Body of pancreas (tissue), 4 donors: ENCODE results near the gene ASTN2. TPM values are rescaled to one million over a fixed set of nuclear protein-coding genes. Genes with fewer than 3 reads are reported as not detected.

Experiments used
- ATAC-seq: fragments of 150-250 bp; one replicate; pipeline ENCODE4 v1.9.1; 2016
- DNase-seq, 4 donors: peaks; one replicate each; pipeline ENCODE4 v3.0.0-alpha.2; 2019
- H3K27ac ChIP-seq, 4 donors: fragments of 200-600 bp; sonication (generic); 1 replicate in 3 of 4; 2 replicates in 1 of 4; pipeline versions ENCODE4 v1.5.1 to v1.6.1; 2016 to 2019; ENCODE audit warnings: mild to moderate bottlenecking in 1 of 4, mixed read lengths in 1 of 4, moderate library complexity in 1 of 4
- H3K27me3 ChIP-seq, 2 donors: fragments of 200-600 bp; sonication (generic); one replicate each; pipeline ENCODE4 v1.6.0; 2016; ENCODE audit warnings: mild to moderate bottlenecking in 1 of 2
- H3K36me3 ChIP-seq, 2 donors: fragments of 200-600 bp; sonication (generic); replicated peaks in 1 of 2; 2 replicates each; pipeline ENCODE4 v1.5.1; 2016; ENCODE audit warnings: low read depth in 2 of 2; ENCODE audit not compliant: insufficient read depth in 1 of 2
- H3K4me1 ChIP-seq: fragments of 200-600 bp; sonication (generic); one replicate; pipeline ENCODE4 v1.6.0; 2016
- H3K4me3 ChIP-seq, 2 donors: fragments of 200-600 bp; sonication (generic); 1 replicate in 1 of 2; 2 replicates in 1 of 2; pipeline ENCODE4 v1.5.1; 2016 to 2019
- H3K9me3 ChIP-seq, 3 donors: fragments of 200-600 bp; sonication (generic); 1 replicate in 2 of 3; 2 replicates in 1 of 3; pipeline ENCODE4 v1.5.1; 2016
- CTCF ChIP-seq, 7 experiments: fragments of 450-650 bp in 4 of 7; fragments of 200-600 bp in 3 of 7; sonication (generic) in 3 of 7; IDR thresholded peaks; one replicate each; pipeline ENCODE4 v1.5.1; 2016 to 2019; ENCODE audit warnings: antibody characterized with exemption in 7 of 7
- POLR2A ChIP-seq, 3 donors: fragments of 450-650 bp; IDR thresholded peaks; one replicate each; pipeline ENCODE4 v1.6.1; 2016; ENCODE audit warnings: antibody characterized with exemption in 3 of 3, mild to moderate bottlenecking in 2 of 3
- WGBS, 2 donors: methylation state at CpG; one replicate each; pipeline ENCODE4 v1.1.5; 2017; 5-methylcytosine and 5-hydroxymethylcytosine counted together
- intact Hi-C: fragments of 100-400 bp; cut with DNase I; formaldehyde crosslinking; loops from one replicate; pipeline ENCODE4 v1.15.1; 2023
- total RNA-seq, 2 donors: library from RNA; depleted of rRNA; stranded (reverse); fragments of >200 nt; gene quantifications; one replicate each; pipeline ENCODE4 v1.1.0, GENCODE V29; 2016

ASTN2 gene
- total RNA-seq, 2 donors from 2014 or later: 8.2 to 9.6 TPM

DNA sequence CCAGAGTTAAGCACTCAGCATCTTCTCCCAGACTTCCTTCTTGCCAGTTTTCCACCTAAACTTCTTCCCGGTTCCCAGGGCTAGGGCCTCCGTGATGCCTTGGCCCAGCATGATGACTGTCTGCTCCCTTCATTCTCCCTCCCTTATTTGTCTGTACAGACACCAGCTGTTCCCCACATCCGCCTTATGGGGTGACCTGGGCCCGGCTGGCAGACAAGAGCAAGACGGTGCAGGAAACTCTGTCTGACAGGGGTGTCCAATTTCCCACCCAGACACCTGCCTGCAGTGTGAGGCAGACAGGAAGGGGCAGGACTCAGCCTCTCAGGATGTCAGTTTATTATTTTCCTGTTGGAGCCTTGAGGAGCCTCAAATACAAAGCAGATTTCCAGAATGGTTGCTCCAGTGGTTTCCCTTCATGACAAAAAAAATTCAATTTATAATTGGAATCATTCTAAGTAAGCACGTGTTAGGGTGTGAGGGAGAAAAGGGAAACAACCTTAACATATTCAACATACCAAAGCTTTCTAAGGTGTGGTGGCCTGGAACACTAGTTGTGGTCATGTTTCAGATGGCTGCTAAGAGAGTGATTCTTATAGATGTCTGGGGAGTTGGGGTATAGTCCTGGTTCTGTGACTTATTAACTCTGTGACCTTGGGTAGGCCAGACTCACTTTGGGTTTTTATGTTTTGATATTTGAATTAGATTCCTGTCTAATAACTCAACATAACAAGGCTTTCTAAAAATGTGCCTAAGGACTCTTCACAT is 1026.7 kb downstream of the ASTN2 start:
- Histone ChIP-seq H3K27me3 (no peaks in the 10 kb centered on the region), H3K4me3 (no peak overlapping the region), H3K9me3 (no peaks in the 10 kb centered on the region), H3K36me3 (no peaks in the 10 kb centered on the region), H3K27ac (no peak overlapping the region), H3K4me1 (no peaks in the 10 kb centered on the region)
- WGBS, 2 donors: 69 to 77% methylated on average over 6 of the region's 6 CpGs
- DNase-seq: no peak
- ATAC-seq: no peak
- no peak for TF ChIP-seq POLR2A (IDR thresholded peaks at IDR 0.05)
- no peak for TF ChIP-seq CTCF (IDR thresholded peaks at IDR 0.05)
- intact Hi-C loops: no loop called here

DNA sequence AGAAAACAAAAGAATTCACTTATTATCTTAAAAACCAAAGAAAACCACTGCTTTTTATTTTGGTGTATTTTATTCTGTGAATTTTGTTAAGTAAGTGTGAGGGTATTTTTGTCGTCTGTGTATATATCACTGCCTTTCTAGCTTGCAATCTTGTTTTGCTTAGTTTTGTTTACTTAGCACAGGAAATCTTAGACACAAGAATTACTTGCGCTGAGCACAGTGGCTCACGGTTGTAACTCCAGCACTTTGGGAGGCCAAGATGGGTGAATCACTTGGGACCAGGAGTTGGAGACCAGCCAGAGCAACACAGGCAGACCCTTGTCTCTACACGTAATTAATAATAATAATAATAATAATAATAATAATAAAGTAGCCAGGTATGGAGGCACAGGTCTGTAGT is 1030.9 kb downstream of the ASTN2 start:
- no peak for ATAC-seq
- Histone ChIP-seq H3K4me1 (no peaks in the 10 kb centered on the region), H3K27ac (no peak overlapping the region), H3K36me3 (no peaks in the 10 kb centered on the region), H3K27me3 (no peaks in the 10 kb centered on the region), H3K9me3 (no peaks in the 10 kb centered on the region), H3K4me3 (no peak overlapping the region)
- 81 to 84% methylated on average over 4 of the region's 4 CpGs for WGBS, 2 donors
- intact Hi-C loops: no loop called here
- TF ChIP-seq POLR2A (IDR thresholded peaks at IDR 0.05) (no peak), CTCF (IDR thresholded peaks at IDR 0.05) (no peak)
- no peak for DNase-seq

- DNase-seq (no peak), ATAC-seq (no peak)
- H3K9me3 ChIP-seq: no peaks in the 10 kb centered on the region
- H3K36me3 ChIP-seq: no peaks in the 10 kb centered on the region
- H3K4me3 ChIP-seq: no peak overlapping the region
- no peaks in the 10 kb centered on the region for H3K4me1 ChIP-seq
- 83 to 84% methylated on average over 5 of the region's 5 CpGs for WGBS, 2 donors
- no peaks in the 10 kb centered on the region for H3K27me3 ChIP-seq
- no peak overlapping the region for H3K27ac ChIP-seq
- intact Hi-C loops: no loop called here
- no peak for TF ChIP-seq POLR2A (IDR thresholded peaks at IDR 0.05)
- no peak for TF ChIP-seq CTCF (IDR thresholded peaks at IDR 0.05)
Observed at GRCh38 chr9:116383133-116383532, 1031.7 kb downstream of the ASTN2 start.

GRCh38 chr9:116382053-116382452 is 1032.8 kb downstream of the ASTN2 start:
- Histone ChIP-seq H3K4me3 (no peak overlapping the region), H3K36me3 (no peaks in the 10 kb centered on the region), H3K27me3 (no peaks in the 10 kb centered on the region), H3K9me3 (no peaks in the 10 kb centered on the region), H3K27ac (no peak overlapping the region), H3K4me1 (no peaks in the 10 kb centered on the region)
- intact Hi-C loops: no loop called here
- DNase-seq (no peak), ATAC-seq (no peak)
- WGBS, 2 donors: 82 to 90% methylated on average over 4 of the region's 4 CpGs
- TF ChIP-seq POLR2A (IDR thresholded peaks at IDR 0.05) (no peak), CTCF (IDR thresholded peaks at IDR 0.05) (no peak)

DNA sequence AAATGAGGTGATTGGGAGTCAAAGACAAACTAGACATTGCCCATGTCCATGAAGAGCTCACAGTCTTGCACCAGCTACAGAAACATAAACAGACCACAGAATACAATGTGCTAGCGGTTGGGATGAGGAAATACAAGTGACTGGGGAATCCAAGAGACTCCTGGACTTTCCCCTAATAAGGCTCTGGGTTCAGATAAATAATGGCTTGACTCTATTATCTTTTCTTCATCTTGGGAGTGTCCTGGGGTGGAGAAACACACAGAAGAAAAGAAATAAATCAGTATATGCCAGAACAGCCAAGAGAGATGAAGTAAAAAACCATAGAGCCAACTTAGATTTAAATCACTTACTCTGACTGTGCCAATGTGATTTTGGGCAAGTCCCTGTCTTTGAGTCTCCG is 1033.5 kb downstream of the ASTN2 start:
- Histone ChIP-seq H3K4me3 (no peak overlapping the region), H3K36me3 (no peaks in the 10 kb centered on the region), H3K27me3 (no peaks in the 10 kb centered on the region), H3K4me1 (no peaks in the 10 kb centered on the region), H3K9me3 (no peaks in the 10 kb centered on the region), H3K27ac (no peak overlapping the region)
- no peak for ATAC-seq
- intact Hi-C loops: no loop called here
- 91% methylated on average over 2 of the region's 2 CpGs for WGBS, 2 donors
- no peak for TF ChIP-seq POLR2A (IDR thresholded peaks at IDR 0.05)
- no peak for TF ChIP-seq CTCF (IDR thresholded peaks at IDR 0.05)
- no peak for DNase-seq
